ENCODE data around the gene KRTAP2-1.

Gene KRTAP2-1

GRCh38 chr17:40996829-40997228 is 50.3 kb downstream of the KRTAP2-1 start:
- Mint-ChIP-seq H3K27me3 (peaks cover 83 to 84% of the 10 kb centered on the region in 2 donors), H3K9me3 (no peaks in the 10 kb centered on the region), H3K36me3 (ENCODE audit: insufficient read depth) (no peaks in the 10 kb centered on the region)

More at GRCh38 chr17:40996829-40997228, 50.3 kb downstream of the KRTAP2-1 start:
- DNase-seq (no peak), ATAC-seq (replicated peaks) (no peak)
- no peaks in the 10 kb centered on the region for H3K4me1 Mint-ChIP-seq (ENCODE audit: low read depth in 2 of 2)
- no peak overlapping the region for H3K27ac Mint-ChIP-seq
- no peak overlapping the region for H3K4me3 Mint-ChIP-seq
